Epithelial cell of proximal tubule (primary cell): ENCODE results near the gene RPUSD2. TPM values are rescaled to one million over a fixed set of nuclear protein-coding genes. Genes with fewer than 3 reads are reported as not detected.
A peak's percentile ranks its signal among the peaks of the same experiment; 100 is the strongest.

Experiments
- DNase-seq: peaks from one replicate; pipeline ENCODE4 v3.0.0-alpha.2; 2011; ENCODE audit warnings: low read depth
- H3K4me3 ChIP-seq: 2 replicates; pipeline ENCODE4 v1.5.1; 2011; ENCODE audit warnings: low read depth, mild to moderate bottlenecking, low read length
- total RNA-seq: library from RNA; depleted of rRNA; stranded (reverse); fragments of >200 nt; gene quantifications from 2 replicates; pipeline ENCODE4 v1.2.3, GENCODE V29; 2015
- TF ChIP-seq, protein P1 (sequence below): conservative IDR thresholded peaks from 2 replicates; pipeline ENCODE4 v1.5.1; 2012; ENCODE audit warnings: low read depth, mild to moderate bottlenecking, low read length

RPUSD2 gene
- total RNA-seq, 1 donor from 2014 or later, result 10.1 TPM

DNA sequence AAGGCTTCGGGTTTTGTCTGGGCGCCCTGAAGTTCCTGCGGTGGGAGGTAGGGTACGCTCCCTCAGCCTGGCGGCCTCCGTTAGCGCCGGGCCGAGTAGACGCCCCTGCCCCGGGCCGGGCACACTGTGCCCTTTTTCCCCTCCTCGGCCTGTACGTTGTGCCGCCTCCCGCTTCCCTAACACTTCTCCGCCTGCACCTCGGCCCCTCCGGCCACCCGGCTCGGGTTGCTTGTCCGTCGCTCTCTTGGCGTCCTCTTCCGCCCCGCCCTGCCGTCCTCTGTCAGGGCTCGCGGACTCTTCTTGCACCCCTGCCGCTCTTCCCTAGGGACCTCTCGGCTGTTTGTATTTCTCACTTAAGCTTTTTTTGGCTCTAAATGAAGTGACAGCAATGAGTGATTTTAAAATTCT, 25.3 kb downstream of the RPUSD2 start:
- TF ChIP-seq, protein P1, sequence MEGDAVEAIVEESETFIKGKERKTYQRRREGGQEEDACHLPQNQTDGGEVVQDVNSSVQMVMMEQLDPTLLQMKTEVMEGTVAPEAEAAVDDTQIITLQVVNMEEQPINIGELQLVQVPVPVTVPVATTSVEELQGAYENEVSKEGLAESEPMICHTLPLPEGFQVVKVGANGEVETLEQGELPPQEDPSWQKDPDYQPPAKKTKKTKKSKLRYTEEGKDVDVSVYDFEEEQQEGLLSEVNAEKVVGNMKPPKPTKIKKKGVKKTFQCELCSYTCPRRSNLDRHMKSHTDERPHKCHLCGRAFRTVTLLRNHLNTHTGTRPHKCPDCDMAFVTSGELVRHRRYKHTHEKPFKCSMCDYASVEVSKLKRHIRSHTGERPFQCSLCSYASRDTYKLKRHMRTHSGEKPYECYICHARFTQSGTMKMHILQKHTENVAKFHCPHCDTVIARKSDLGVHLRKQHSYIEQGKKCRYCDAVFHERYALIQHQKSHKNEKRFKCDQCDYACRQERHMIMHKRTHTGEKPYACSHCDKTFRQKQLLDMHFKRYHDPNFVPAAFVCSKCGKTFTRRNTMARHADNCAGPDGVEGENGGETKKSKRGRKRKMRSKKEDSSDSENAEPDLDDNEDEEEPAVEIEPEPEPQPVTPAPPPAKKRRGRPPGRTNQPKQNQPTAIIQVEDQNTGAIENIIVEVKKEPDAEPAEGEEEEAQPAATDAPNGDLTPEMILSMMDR, result peak; percentile 14
- no peak for DNase-seq
- H3K4me3 ChIP-seq, result peak overlapping the region; percentile 83

DNA sequence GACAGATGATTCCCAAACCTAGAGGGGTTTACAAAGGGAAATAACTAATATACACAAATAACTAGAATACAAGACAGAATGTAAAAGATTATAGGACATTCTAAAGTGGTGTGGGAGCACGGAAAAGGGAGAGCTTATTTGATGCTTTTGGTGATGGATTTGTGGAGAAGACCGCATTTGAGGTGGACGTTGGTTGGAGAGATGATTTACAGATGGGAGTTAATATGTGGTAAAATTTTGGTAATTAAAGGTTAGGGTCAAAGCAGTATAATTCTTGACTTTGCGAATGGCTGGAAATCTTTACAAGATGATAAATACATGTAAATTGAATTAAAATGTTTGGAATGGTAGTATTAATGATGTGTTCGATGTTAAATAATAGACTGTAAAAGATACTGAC, 26.1 kb downstream of the RPUSD2 start:
- TF ChIP-seq, protein P1, result no peak
- H3K4me3 ChIP-seq, result peak overlapping the region; percentile 83
- DNase-seq, result no peak

DNA sequence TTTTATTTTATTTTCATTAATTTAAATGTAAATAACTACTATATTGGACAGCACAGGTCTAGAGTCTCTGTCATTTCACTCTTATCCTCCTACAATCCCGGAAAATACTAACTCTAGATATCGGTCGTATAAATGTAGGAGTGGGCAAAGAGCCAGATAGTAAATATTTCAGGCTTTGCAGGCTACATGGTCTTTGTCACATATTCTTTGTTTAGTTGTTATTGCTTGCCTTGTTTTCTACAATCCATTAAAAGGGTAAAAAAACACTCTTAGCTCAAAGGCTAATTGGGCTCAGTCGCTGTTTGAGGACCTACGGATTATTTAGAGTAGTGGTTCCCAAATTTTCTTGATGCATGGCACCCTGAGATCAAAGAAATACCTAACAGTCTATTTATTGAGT, 26.7 kb downstream of the RPUSD2 start:
- TF ChIP-seq, protein P1, result no peak
- H3K4me3 ChIP-seq, result no peak overlapping the region
- no peak for DNase-seq

DNA sequence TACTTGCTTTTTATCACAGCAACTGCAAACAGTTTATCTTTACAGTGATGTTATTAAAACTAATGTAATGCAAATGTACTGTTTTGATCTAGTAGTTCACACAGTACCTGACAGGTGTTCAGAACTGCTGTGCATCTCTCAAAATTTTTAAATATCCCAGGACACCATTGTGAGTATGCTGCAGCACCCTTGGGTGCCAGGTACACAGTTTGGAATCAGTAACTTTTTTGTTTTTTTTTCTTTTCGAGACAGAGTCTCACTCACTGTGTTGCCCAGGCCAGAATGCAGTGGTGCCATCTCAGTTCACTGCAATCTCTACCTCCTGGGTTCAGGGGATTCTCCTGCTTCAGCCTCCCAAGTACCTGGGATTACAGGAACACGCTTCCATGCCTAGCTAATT, 27.9 kb downstream of the RPUSD2 start:
- TF ChIP-seq, protein P1, result no peak
- DNase-seq, result no peak
- no peak overlapping the region for H3K4me3 ChIP-seq

DNA sequence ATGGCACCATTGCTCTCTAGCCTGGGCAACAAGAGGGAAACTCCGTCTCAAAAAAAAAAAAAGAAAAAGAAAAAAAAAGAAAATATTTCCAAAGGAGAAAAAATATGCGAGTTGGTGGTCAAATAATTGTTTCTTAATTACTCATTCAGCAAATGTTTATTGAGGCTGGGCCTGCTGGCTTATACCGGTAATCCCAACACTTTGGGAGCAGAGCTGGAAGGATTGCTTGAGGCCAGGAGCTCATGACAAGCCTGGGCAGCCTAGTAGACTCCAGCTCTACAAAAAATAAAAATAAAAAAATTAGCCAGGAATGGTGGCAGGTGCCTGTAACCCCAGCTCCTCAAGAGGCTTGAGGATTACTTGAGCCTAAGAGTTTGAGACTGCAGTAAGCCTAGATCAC, 29.0 kb downstream of the RPUSD2 start:
- TF ChIP-seq, protein P1, result no peak
- no peak overlapping the region for H3K4me3 ChIP-seq
- DNase-seq, result no peak

DNA sequence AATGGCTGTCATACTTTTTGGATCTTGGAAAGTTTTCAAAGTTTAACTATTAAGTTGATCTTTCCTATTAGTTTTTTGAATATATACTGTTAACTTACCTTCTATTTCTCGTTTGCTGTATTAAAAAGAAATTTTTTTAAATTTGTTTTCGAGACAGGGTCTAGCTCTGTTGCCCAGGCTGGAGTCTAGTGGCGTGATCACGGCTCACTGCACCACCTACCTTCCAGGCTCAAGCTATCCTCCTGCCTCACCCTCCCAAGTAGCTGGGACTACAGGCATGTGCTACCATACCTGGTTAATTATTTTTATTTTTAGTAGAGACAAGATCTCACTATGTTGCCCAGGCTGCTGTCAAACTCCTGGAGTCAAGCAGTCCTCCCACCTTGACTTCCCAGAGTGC, 29.6 kb downstream of the RPUSD2 start:
- TF ChIP-seq, protein P1, result no peak

DNA sequence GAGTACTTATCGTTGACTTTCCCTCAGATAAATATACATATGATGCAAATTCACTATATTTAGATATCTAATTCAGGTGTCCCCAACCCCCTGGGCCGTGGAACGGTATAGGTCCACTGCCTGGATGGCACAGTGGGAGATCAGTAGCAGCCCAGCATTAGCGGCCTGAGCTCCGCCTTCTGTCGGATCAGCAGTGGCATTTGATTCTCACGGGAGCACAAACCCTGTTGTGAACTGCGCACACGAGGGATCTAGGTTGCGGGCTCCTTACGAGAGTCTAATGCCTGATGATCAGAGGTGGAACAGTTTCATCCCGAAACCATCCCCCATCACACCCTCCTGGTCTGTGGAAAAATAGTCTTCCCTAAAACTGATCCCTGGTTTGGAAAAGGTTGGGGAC, 31.9 kb downstream of the RPUSD2 start:
- no peak for DNase-seq
- TF ChIP-seq, protein P1, result no peak
- H3K4me3 ChIP-seq, result no peak overlapping the region

More for the DNA sequence above, 29.6 kb downstream of the RPUSD2 start:
- H3K4me3 ChIP-seq, result no peak overlapping the region
- no peak for DNase-seq
